Heart left ventricle (tissue), 16 donors: ENCODE measurements around the gene IL15RA. TPM values are rescaled to one million over a fixed set of nuclear protein-coding genes. Genes with fewer than 3 reads are reported as not detected.
"Not testable (repeated sequence)": the region's sequence is repeated elsewhere in the genome, so short reads cannot be mapped to it uniquely, and the experiment has no call there.

ENCODE experiments used
- ATAC-seq, 4 donors: fragments of 200-7000 bp; cut with Tn5 transposase; one replicate each; pipeline ENCODE4 v1.9.1; 2020 to 2022; ENCODE audit warnings: moderate library complexity in 4 of 4, mild to moderate bottlenecking in 3 of 4, moderate number of reproducible peaks in 1 of 4
- DNase-seq, 5 donors: peaks; one replicate each; pipeline ENCODE4 v3.0.0-alpha.2; 2020
- H3K27ac ChIP-seq, 12 donors: fragments of 200-600 bp; sonication (generic) in 4 of 12; one replicate each; pipeline versions ENCODE4 v1.5.0 to v1.8.0; 2016 to 2022; ENCODE audit warnings: mild to moderate bottlenecking in 2 of 12
- H3K27me3 ChIP-seq, 9 donors: fragments of 200-600 bp; sonication (generic) in 2 of 9; one replicate each; pipeline versions ENCODE4 v1.5.1 to v1.8.0; 2016 to 2022; ENCODE audit warnings: mild to moderate bottlenecking in 3 of 9
- H3K36me3 ChIP-seq, 9 donors: fragments of 200-600 bp; sonication (generic) in 2 of 9; one replicate each; pipeline versions ENCODE4 v1.5.0 to v1.8.0; 2018 to 2022; ENCODE audit warnings: mild to moderate bottlenecking in 2 of 9
- H3K4me1 ChIP-seq, 12 donors: fragments of 200-600 bp; sonication (generic) in 4 of 12; one replicate each; pipeline versions ENCODE4 v1.5.0 to v1.8.0; 2016 to 2022; ENCODE audit warnings: mild to moderate bottlenecking in 3 of 12
- H3K4me3 ChIP-seq, 12 donors: fragments of 200-600 bp; sonication (generic) in 4 of 12; one replicate each; pipeline versions ENCODE4 v1.5.0 to v1.8.0; 2017 to 2022; ENCODE audit warnings: mild to moderate bottlenecking in 9 of 12, moderate library complexity in 4 of 12
- H3K9me3 ChIP-seq, 12 donors: fragments of 200-600 bp; sonication (generic) in 4 of 12; one replicate each; pipeline versions ENCODE4 v1.5.0 to v1.8.0; 2016 to 2022; ENCODE audit warnings: mild to moderate bottlenecking in 1 of 12
- CTCF ChIP-seq, 12 donors: fragments of 200-600 bp; sonication (generic) in 4 of 12; IDR thresholded peaks; one replicate each; pipeline versions ENCODE4 v1.5.0 to v1.8.0; 2018 to 2022; ENCODE audit warnings: antibody characterized with exemption in 12 of 12, mild to moderate bottlenecking in 5 of 12
- POLR2A ChIP-seq, 2 donors: fragments of 450-650 bp; IDR thresholded peaks; one replicate each; pipeline ENCODE4 v1.6.1; 2017; ENCODE audit warnings: antibody characterized with exemption in 2 of 2, mild to moderate bottlenecking in 2 of 2, moderate library complexity in 2 of 2
- WGBS, 4 donors: extraction: QIAGEN DNeasy Blood & Tissue Kit in 2 of 4; methylation state at CpG; one replicate each; pipeline versions ENCODE4 v1.1.5 to v1.1.7; 2013 to 2018; 5-methylcytosine and 5-hydroxymethylcytosine counted together
- intact Hi-C, 10 donors: fragments of 100-400 bp; cut with DNase I; formaldehyde crosslinking; loops; one replicate each; pipeline versions ENCODE4 v1.11.1 to v1.14.2; 2022
- polyA plus RNA-seq, 2 donors: library from polyadenylated mRNA; stranded (reverse); fragments of 200-250 nt; gene quantifications; one replicate each; pipeline ENCODE4 v1.2.3, GENCODE V29; 2013
- total RNA-seq, 9 donors: library from RNA; depleted of rRNA in 2 of 9; stranded (reverse); fragments of >200 nt in 2 of 9; fragmentation: NEBNext Ultra II Directional in 3 of 9; extraction: Animal tissue kit (Norgen Biotek cat#: 25700) in 3 of 9; gene quantifications; one replicate each; pipeline versions ENCODE4 v1.1.0 to v1.2.4, GENCODE V29; 2016 to 2023
- donor health status: ischemic (EF 13 %, LVEDD 7.1; RV severe dilation, severe dysfunction).
- donor health status: healthy with polysubstance abuse.
- donor health status: DM: no; HTN: yes; CAD: no.
- donor health status: DM: no; HTN: no; CAD: no.
- donor health status: ischemic (EF 25% LVEDD 6.9; RV normal size, moderate dysfunction).
- donor health status: ischemic (EF 25% LVEDD 5.7; RV mildly dilated, moderate dysfunction).
- donor health status: healthy.
- donor health status: DM: yes; HTN: yes; CAD: no.
- donor health status: ischemic (EF 35%, LVEDD 5.7; RV mildly dilated, moderate dysfunction).
- donor health status: nonischemic (EF 11% LVEDD 7.7; RV severe dilation, severe dysfunction).
- donor health status: DM: yes; HTN: yes; CAD: no.
- donor health status: PGD.
- donor health status: ischemic (EF 29% LVEDD 5.4; RV normal size, mild dysfunction).
- donor health status: nonischemic (EF 23%, LVEDD 6.1; RV moderate dilation, normal function).

Gene IL15RA
- total and polyA plus RNA-seq, 11 donors = 2.2 to 41.1 (median 6.6) TPM

- Histone ChIP-seq H3K4me1 (peaks cover 0 to 10% (median 0%) of the 10 kb centered on the region in 12 donors), H3K27ac (no peak overlapping the region), H3K4me3 (no peak overlapping the region), H3K36me3 (no peaks in the 10 kb centered on the region), H3K9me3 (peaks cover 0 to 10% (median 0%) of the 10 kb centered on the region in 12 donors), H3K27me3 (peaks cover 0 to 3% (median 0%) of the 10 kb centered on the region in 9 donors)
- 55 to 67% (median 65%) methylated on average over 3 of the region's 3 CpGs for WGBS, 4 donors
- intact Hi-C loops = loop anchor here in 1 of 10 donors (10.0 kb wide), 1 partner anchor 52 kb away; no protein-coding TSS in a partner anchor
- DNase-seq = no peak
- no peak for ATAC-seq
- TF ChIP-seq CTCF (IDR thresholded peaks at IDR 0.05) = no peak
- TF ChIP-seq POLR2A (IDR thresholded peaks at IDR 0.05) = no peak
These were observed 29.2 kb upstream of the IL15RA start for GRCh38 chr10:6006546-6006945.

GRCh38 chr10:6005856-6006395, 28.6 kb upstream of the IL15RA start:
- Histone ChIP-seq H3K36me3 (no peaks in the 10 kb centered on the region), H3K4me1 (peaks cover 0 to 10% (median 0%) of the 10 kb centered on the region in 12 donors), H3K4me3 (no peak overlapping the region), H3K27ac (no peak overlapping the region), H3K27me3 (peaks cover 0 to 3% (median 0%) of the 10 kb centered on the region in 9 donors), H3K9me3 (peaks cover 0 to 10% (median 0%) of the 10 kb centered on the region in 12 donors)
- DNase-seq = no peak
- no peak for ATAC-seq
- TF ChIP-seq CTCF (IDR thresholded peaks at IDR 0.05) = no peak
- no peak for TF ChIP-seq POLR2A (IDR thresholded peaks at IDR 0.05)
- 65 to 74% (median 71%) methylated on average over 8 of the region's 8 CpGs for WGBS, 4 donors
- intact Hi-C loops = loop anchor here in 1 of 10 donors (10.0 kb wide), 1 partner anchor 51 kb away; no protein-coding TSS in a partner anchor

- H3K27me3 ChIP-seq, H3K27ac ChIP-seq, H3K4me3 ChIP-seq, H3K36me3 ChIP-seq, DNase-seq, H3K9me3 ChIP-seq, ATAC-seq: not testable (repeated sequence)
- peaks cover 0 to 10% (median 0%) of the 10 kb centered on the region in 12 donors for H3K4me1 ChIP-seq
- 67 to 72% (median 70%) methylated on average over 6 of the region's 6 CpGs for WGBS, 4 donors
- intact Hi-C loops = loop anchor here in 1 of 10 donors (10.0 kb wide), 1 partner anchor 50 kb away; no protein-coding TSS in a partner anchor
These were observed 27.9 kb upstream of the IL15RA start for GRCh38 chr10:6005161-6005804.

- intact Hi-C loops = loop anchor here in 1 of 10 donors (10.0 kb wide), 1 partner anchor 48 kb away; no protein-coding TSS in a partner anchor
- ATAC-seq = no peak
- no peak overlapping the region for H3K27ac ChIP-seq
- H3K27me3 ChIP-seq = peaks cover 0 to 10% (median 0%) of the 10 kb centered on the region in 9 donors
- H3K9me3 ChIP-seq = peaks cover 0 to 10% (median 0%) of the 10 kb centered on the region in 12 donors
- TF ChIP-seq POLR2A (IDR thresholded peaks at IDR 0.05) = no peak
- TF ChIP-seq CTCF (IDR thresholded peaks at IDR 0.05) = no peak
- H3K4me3 ChIP-seq = no peak overlapping the region
- H3K4me1 ChIP-seq = no peaks in the 10 kb centered on the region
- H3K36me3 ChIP-seq = no peaks in the 10 kb centered on the region
- DNase-seq = no peak
- 74 to 87% (median 80%) methylated on average over 12 of the region's 12 CpGs for WGBS, 4 donors
These were observed 25.6 kb upstream of the IL15RA start for GRCh38 chr10:6002809-6003510.
